Measurements from ENCODE around the gene PRKCQ.
A peak's percentile ranks its signal among the peaks of the same experiment; 100 is the strongest.

The PRKCQ gene

GRCh38 chr10:6407034-6407721 lies 172.9 kb downstream of the PRKCQ start:
- no peak for DNase-seq
- TF ChIP-seq POLR2A (IDR thresholded peaks at IDR 0.05; ENCODE audit: low read length) (no peak), GATA1 (IDR thresholded peaks at IDR 0.05; ENCODE audit: low read depth, low read length) (no peak)

GRCh38 chr10:6406220-6407033 lies 173.6 kb downstream of the PRKCQ start:
- peak in 1 of 2 experiments; percentile 19 for DNase-seq
- TF ChIP-seq GATA1 (IDR thresholded peaks at IDR 0.05; ENCODE audit: low read depth, low read length) = no peak
- no peak for TF ChIP-seq POLR2A (IDR thresholded peaks at IDR 0.05; ENCODE audit: low read length)

GRCh38 chr10:6405713-6406112 lies 174.4 kb downstream of the PRKCQ start:
- no peak for TF ChIP-seq POLR2A (IDR thresholded peaks at IDR 0.05; ENCODE audit: low read length)
- no peak for TF ChIP-seq GATA1 (IDR thresholded peaks at IDR 0.05; ENCODE audit: low read depth, low read length)
- DNase-seq = no peak

- TF ChIP-seq GATA1 (IDR thresholded peaks at IDR 0.05; ENCODE audit: low read depth, low read length) (no peak), POLR2A (IDR thresholded peaks at IDR 0.05; ENCODE audit: low read length) (no peak)
These were observed 175.7 kb downstream of the PRKCQ start for GRCh38 chr10:6404127-6405072.

GRCh38 chr10:6402960-6403359 lies 177.1 kb downstream of the PRKCQ start:
- no peak for DNase-seq
- TF ChIP-seq POLR2A (IDR thresholded peaks at IDR 0.05; ENCODE audit: low read length) (no peak), GATA1 (IDR thresholded peaks at IDR 0.05; ENCODE audit: low read depth, low read length) (no peak)

More at GRCh38 chr10:6404127-6405072, 175.7 kb downstream of the PRKCQ start:
- DNase-seq = no peak

GRCh38 chr10:6402349-6402709 lies 177.7 kb downstream of the PRKCQ start:
- no peak for DNase-seq
- TF ChIP-seq POLR2A (IDR thresholded peaks at IDR 0.05; ENCODE audit: low read length) (no peak), GATA1 (IDR thresholded peaks at IDR 0.05; ENCODE audit: low read depth, low read length) (no peak)

- TF ChIP-seq GATA1 (IDR thresholded peaks at IDR 0.05; ENCODE audit: low read depth, low read length) (no peak), POLR2A (IDR thresholded peaks at IDR 0.05; ENCODE audit: low read length) (no peak)
- DNase-seq = peak; percentile 56 to 74
These were observed 178.3 kb downstream of the PRKCQ start for GRCh38 chr10:6401558-6402348.

- TF ChIP-seq GATA1 (IDR thresholded peaks at IDR 0.05; ENCODE audit: low read depth, low read length) (no peak), POLR2A (IDR thresholded peaks at IDR 0.05; ENCODE audit: low read length) (no peak)
- no peak for DNase-seq
These were observed 179.1 kb downstream of the PRKCQ start for GRCh38 chr10:6400821-6401465.

GRCh38 chr10:6400331-6400730 lies 179.7 kb downstream of the PRKCQ start:
- DNase-seq = no peak
- TF ChIP-seq GATA1 (IDR thresholded peaks at IDR 0.05; ENCODE audit: low read depth, low read length) = no peak
- TF ChIP-seq POLR2A (IDR thresholded peaks at IDR 0.05; ENCODE audit: low read length) = no peak

GRCh38 chr10:6399879-6400278 lies 180.2 kb downstream of the PRKCQ start:
- no peak for TF ChIP-seq GATA1 (IDR thresholded peaks at IDR 0.05; ENCODE audit: low read depth, low read length)
- TF ChIP-seq POLR2A (IDR thresholded peaks at IDR 0.05; ENCODE audit: low read length) = no peak
- no peak for DNase-seq

- DNase-seq = no peak
- TF ChIP-seq GATA1 (IDR thresholded peaks at IDR 0.05; ENCODE audit: low read depth, low read length) (no peak), POLR2A (IDR thresholded peaks at IDR 0.05; ENCODE audit: low read length) (no peak)
These were observed 180.8 kb downstream of the PRKCQ start for GRCh38 chr10:6399231-6399741.

GRCh38 chr10:6398399-6398798 lies 181.7 kb downstream of the PRKCQ start:
- TF ChIP-seq POLR2A (IDR thresholded peaks at IDR 0.05; ENCODE audit: low read length) = no peak
- TF ChIP-seq GATA1 (IDR thresholded peaks at IDR 0.05; ENCODE audit: low read depth, low read length) = no peak
- DNase-seq = no peak

Measured in erythroblast (primary cell).